HEK293 (cell line): ENCODE results near the gene C1orf122.

ENCODE experiments used
- CTCF ChIA-PET: fragments of 350-600 bp; formaldehyde crosslinking; extraction: SDS; loops from one replicate; lab custom pipeline; 2021; ENCODE audit warnings: antibody characterized with exemption; lab: Yijun Ruan, JAX
- POLR2A ChIA-PET: fragments of 300-600 bp; formaldehyde crosslinking; extraction: SDS; loops from one replicate; lab custom pipeline; 2020; ENCODE audit warnings: antibody characterized with exemption, inconsistent platforms; lab: Yijun Ruan, JAX
- H3K27ac ChIP-seq: fragments of 200-500 bp; sonication (Bioruptor generic); 2 replicates; pipeline ENCODE4 v1.5.1; 2014; ENCODE audit warnings: low read depth, low read length, control low read depth, inconsistent platforms; ENCODE audit errors: extremely low read depth
- H3K36me3 ChIP-seq, 2 experiments: fragments of 200-500 bp in 1 of 2; sonication (Bioruptor generic) in 1 of 2; 1 replicate in 1 of 2; 2 replicates in 1 of 2; pipeline ENCODE4 v1.5.1; 2014 to 2017; ENCODE audit warnings: inconsistent platforms in 2 of 2, low read length in 2 of 2; ENCODE audit not compliant: control insufficient read depth in 2 of 2, insufficient read depth in 1 of 2
- H3K4me1 ChIP-seq: fragments of 200-500 bp; sonication (Bioruptor generic); 2 replicates; pipeline ENCODE4 v1.5.1; 2014; ENCODE audit warnings: mild to moderate bottlenecking, low read length, inconsistent platforms; ENCODE audit not compliant: control insufficient read depth, insufficient read depth
- H3K4me3 ChIP-seq: 2 replicates; pipeline ENCODE4 v1.5.1; 2011; ENCODE audit warnings: low read depth, mild to moderate bottlenecking, control low read depth, low read length, moderate library complexity
- H3K9me3 ChIP-seq: fragments of 200-500 bp; sonication (Bioruptor generic); 2 replicates; pipeline ENCODE4 v1.5.1; 2014; ENCODE audit warnings: low read depth, low read length, inconsistent platforms; ENCODE audit not compliant: control insufficient read depth, insufficient read depth
- HOXA7 ChIP-seq: sonication (generic); formaldehyde crosslinking; IDR thresholded peaks from 2 replicates; pipeline ENCODE4 v1.8.1; 2022; ENCODE audit warnings: missing genetic modification reagents, borderline replicate concordance
- INSM2 ChIP-seq: fragments of 450-650 bp; formaldehyde crosslinking; IDR thresholded peaks from 2 replicates; pipeline ENCODE4 v1.5.1; 2016; ENCODE audit warnings: missing biosample characterization, missing genetic modification characterization
- KLF7 ChIP-seq: fragments of 450-650 bp; formaldehyde crosslinking; IDR thresholded peaks from 2 replicates; pipeline ENCODE4 v1.5.1; 2016; ENCODE audit warnings: missing biosample characterization, missing genetic modification characterization, borderline replicate concordance
- OSR2 ChIP-seq: fragments of 450-650 bp; formaldehyde crosslinking; IDR thresholded peaks from 2 replicates; pipeline ENCODE4 v1.5.1; 2016; ENCODE audit warnings: missing biosample characterization, missing genetic modification characterization
- PATZ1 ChIP-seq: fragments of 450-650 bp; formaldehyde crosslinking; IDR thresholded peaks from 2 replicates; pipeline ENCODE4 v1.5.1; 2016; ENCODE audit warnings: missing biosample characterization, missing genetic modification characterization
- WT1 ChIP-seq: fragments of 450-650 bp; formaldehyde crosslinking; IDR thresholded peaks from 2 replicates; pipeline ENCODE4 v1.5.1; 2016; ENCODE audit warnings: missing biosample characterization, missing genetic modification characterization
- YY2 ChIP-seq: fragments of 450-650 bp; formaldehyde crosslinking; IDR thresholded peaks from 2 replicates; pipeline ENCODE4 v1.5.1; 2016; ENCODE audit warnings: missing biosample characterization, missing genetic modification characterization
- ZBTB49 ChIP-seq: fragments of 450-650 bp; formaldehyde crosslinking; IDR thresholded peaks from 2 replicates; pipeline ENCODE4 v1.5.1; 2016; ENCODE audit warnings: missing biosample characterization, missing genetic modification characterization, low read depth
- ZEB2 ChIP-seq: fragments of 450-650 bp; formaldehyde crosslinking; IDR thresholded peaks from 2 replicates; pipeline ENCODE4 v1.5.1; 2016; ENCODE audit warnings: missing biosample characterization, missing genetic modification characterization
- ZFHX2 ChIP-seq: fragments of 450-650 bp; formaldehyde crosslinking; conservative IDR thresholded peaks from 2 replicates; pipeline ENCODE4 v1.5.1; 2016; ENCODE audit warnings: missing biosample characterization, missing genetic modification characterization
- ZNF121 ChIP-seq: fragments of 450-650 bp; formaldehyde crosslinking; IDR thresholded peaks from 2 replicates; pipeline ENCODE4 v1.5.1; 2016; ENCODE audit warnings: missing biosample characterization, missing genetic modification characterization
- ZNF140 ChIP-seq: fragments of 450-650 bp; formaldehyde crosslinking; IDR thresholded peaks from 2 replicates; pipeline ENCODE4 v1.5.1; 2016; ENCODE audit warnings: missing biosample characterization, missing genetic modification characterization
- ZNF26 ChIP-seq: fragments of 450-650 bp; formaldehyde crosslinking; IDR thresholded peaks from 2 replicates; pipeline ENCODE4 v1.5.1; 2016; ENCODE audit warnings: missing biosample characterization, missing genetic modification characterization
- ZNF391 ChIP-seq: fragments of 450-650 bp; formaldehyde crosslinking; IDR thresholded peaks from 2 replicates; pipeline ENCODE4 v1.5.1; 2016; ENCODE audit warnings: low read depth, missing biosample characterization, missing genetic modification characterization, borderline replicate concordance
- ZNF513 ChIP-seq: fragments of 450-650 bp; IDR thresholded peaks from 2 replicates; pipeline ENCODE4 v1.5.1; 2018; ENCODE audit warnings: missing biosample characterization, missing genetic modification characterization
- ZNF558 ChIP-seq: fragments of 450-650 bp; formaldehyde crosslinking; IDR thresholded peaks from 2 replicates; pipeline ENCODE4 v1.5.1; 2016; ENCODE audit warnings: missing biosample characterization, missing genetic modification characterization
- ZNF560 ChIP-seq: fragments of 450-650 bp; formaldehyde crosslinking; IDR thresholded peaks from 2 replicates; pipeline ENCODE4 v1.5.1; 2017; ENCODE audit warnings: missing biosample characterization, missing genetic modification characterization, borderline replicate concordance
- ZNF610 ChIP-seq: fragments of 450-650 bp; formaldehyde crosslinking; IDR thresholded peaks from 2 replicates; pipeline ENCODE4 v1.5.1; 2016; ENCODE audit warnings: missing biosample characterization, missing genetic modification characterization, borderline replicate concordance
- ZNF626 ChIP-seq: fragments of 450-650 bp; sonication (Bioruptor Pico); formaldehyde crosslinking; IDR thresholded peaks from 2 replicates; pipeline ENCODE4 v1.5.1; 2018; ENCODE audit warnings: missing biosample characterization, missing genetic modification characterization, inconsistent platforms
- ZNF670 ChIP-seq: fragments of 450-650 bp; formaldehyde crosslinking; IDR thresholded peaks from 2 replicates; pipeline ENCODE4 v1.5.1; 2016; ENCODE audit warnings: missing biosample characterization, missing genetic modification characterization, low read depth
- ZNF692 ChIP-seq: fragments of 450-650 bp; formaldehyde crosslinking; IDR thresholded peaks from 2 replicates; pipeline ENCODE4 v1.5.1; 2016; ENCODE audit warnings: missing biosample characterization, missing genetic modification characterization
- ZSCAN23 ChIP-seq: fragments of 450-650 bp; formaldehyde crosslinking; IDR thresholded peaks from 2 replicates; pipeline ENCODE4 v1.5.1; 2016; ENCODE audit warnings: missing biosample characterization, missing genetic modification characterization

C1orf122 gene

GRCh38 chr1:37764888-37765441, 42.6 kb upstream of the C1orf122 start, which contains the start of gene EPHA10:
EPHA10 (minus strand) TSS chr1:37765120; CDS start chr1:37765066, 54 bp downstream.
- Histone ChIP-seq H3K36me3 (no peaks in the 10 kb centered on the region), H3K27ac (no peak within 1 kb of the TSS), H3K9me3 (no peaks in the 10 kb centered on the region), H3K4me3 (no peak within 1 kb of the TSS; the same call in 1 of the 2 replicates), H3K4me1 (no peaks in the 10 kb centered on the region)
- ChIA-PET POLR2A (interaction anchor here (1.7 to 2.1 kb wide), 2 partner anchors 43 to 72 kb away, joined by 5 to 9 read pairs; partner anchors contain the start of genes C1orf122, CDCA8 and YRDC), CTCF (interaction anchor here (0.6 to 1.0 kb wide), 3 partner anchors 81 to 227 kb away, joined by 3 to 5 read pairs (median 3); no protein-coding TSS in a partner anchor)
- no peak for TF ChIP-seq ZBTB49
- TF ChIP-seq ZNF140: no peak
- no peak for TF ChIP-seq ZFHX2 (tag by site-specific recombination)
- no peak for TF ChIP-seq WT1 (tag by site-specific recombination)
- TF ChIP-seq ZNF610 (tag by site-specific recombination): no peak
- TF ChIP-seq ZNF513 (tag by site-specific recombination): no peak
- no peak for TF ChIP-seq PATZ1
- TF ChIP-seq ZNF558 (tag by site-specific recombination): no peak
- TF ChIP-seq ZNF26 (tag by site-specific recombination): no peak
- no peak for TF ChIP-seq ZNF670 (tag by site-specific recombination)
- no peak for TF ChIP-seq HOXA7 (CRISPR knock-in tag)
- TF ChIP-seq ZSCAN23: no peak
- no peak for TF ChIP-seq OSR2
- TF ChIP-seq ZNF560: no peak
- no peak for TF ChIP-seq YY2 (tag by site-specific recombination)
- no peak for TF ChIP-seq ZNF121 (tag by site-specific recombination)

GRCh38 chr1:37765916-37766664, 41.5 kb upstream of the C1orf122 start:
- Histone ChIP-seq H3K4me1 (no peaks in the 10 kb centered on the region), H3K4me3 (no peak overlapping the region; the same call in 1 of the 2 replicates), H3K36me3 (no peaks in the 10 kb centered on the region), H3K9me3 (no peaks in the 10 kb centered on the region), H3K27ac (no peak overlapping the region)
- ChIA-PET CTCF (interaction anchor here (0.5 to 1.0 kb wide), 8 partner anchors 8 to 327 kb away, joined by 3 to 4 read pairs (median 4); no protein-coding TSS in a partner anchor), POLR2A (interaction anchor here (1.1 to 2.1 kb wide), 3 partner anchors 42 to 202 kb away, joined by 3 to 9 read pairs (median 5); partner anchors contain the start of genes C1orf122, CDCA8 and YRDC)
- TF ChIP-seq INSM2 (tag by site-specific recombination): no peak
- TF ChIP-seq ZNF626: no peak
- TF ChIP-seq ZNF692 (tag by site-specific recombination): peak; percentile 52; the same call in 1 of the 2 replicates
- TF ChIP-seq ZEB2 (tag by site-specific recombination): no peak
- TF ChIP-seq ZNF391 (tag by site-specific recombination): no peak
- TF ChIP-seq KLF7: no peak
